Thyroid gland (tissue), 4 donors: Measurements from ENCODE around the gene BBS9. TPM values are rescaled to one million over a fixed set of nuclear protein-coding genes. Genes with fewer than 3 reads are reported as not detected.

Experiments
- DNase-seq, 2 donors: peaks; one replicate each; pipeline ENCODE4 v3.0.0-alpha.2; 2019
- H3K27ac ChIP-seq, 3 donors: fragments of 200-600 bp; sonication (generic); 1 replicate in 2 of 3; 2 replicates in 1 of 3; pipeline ENCODE4 v1.5.1; 2016 to 2019; ENCODE audit warnings: mild to moderate bottlenecking in 1 of 3, moderate library complexity in 1 of 3
- H3K27me3 ChIP-seq: fragments of 200-600 bp; sonication (generic); one replicate; pipeline ENCODE4 v1.5.1; 2019
- H3K36me3 ChIP-seq, 2 donors: fragments of 200-600 bp; sonication (generic); one replicate each; pipeline ENCODE4 v1.5.1; 2016 to 2019
- H3K4me1 ChIP-seq, 2 donors: fragments of 200-600 bp; sonication (generic); one replicate each; pipeline ENCODE4 v1.5.1; 2017 to 2019
- H3K4me3 ChIP-seq, 3 donors: fragments of 200-600 bp; sonication (generic); replicated peaks in 1 of 3; 1 replicate in 2 of 3; 2 replicates in 1 of 3; pipeline ENCODE4 v1.5.1; 2016; ENCODE audit warnings: mild to moderate bottlenecking in 1 of 3
- H3K9me3 ChIP-seq: fragments of 200-600 bp; sonication (generic); one replicate; pipeline ENCODE4 v1.5.1; 2017
- CTCF ChIP-seq, 6 experiments: fragments of 200-600 bp in 3 of 6; fragments of 450-650 bp in 3 of 6; sonication (generic) in 3 of 6; IDR thresholded peaks; one replicate each; pipeline ENCODE4 v1.5.1; 2016 to 2019; ENCODE audit warnings: antibody characterized with exemption in 6 of 6, mild to moderate bottlenecking in 2 of 6, inconsistent platforms in 1 of 6, moderate library complexity in 1 of 6
- POLR2A ChIP-seq, 2 donors: fragments of 450-650 bp; IDR thresholded peaks; one replicate each; pipeline ENCODE4 v1.6.1; 2017; ENCODE audit warnings: antibody characterized with exemption in 2 of 2, mild to moderate bottlenecking in 2 of 2, moderate library complexity in 1 of 2
- WGBS, 2 donors: methylation state at CpG; one replicate each; pipeline ENCODE4 v1.1.5; 2017; 5-methylcytosine and 5-hydroxymethylcytosine counted together
- intact Hi-C: fragments of 100-400 bp; cut with DNase I; formaldehyde crosslinking; loops from one replicate; pipeline ENCODE4 v1.15.1; 2023
- total RNA-seq, 4 donors: library from RNA; depleted of rRNA; stranded (reverse); fragments of >200 nt; gene quantifications; one replicate each; pipeline ENCODE4 v1.2.3, GENCODE V29; 2016

Gene BBS9
- total RNA-seq, 4 donors from 2014 or later = 59.2 to 84.8 (median 73.1) TPM

- WGBS, 2 donors = 84% methylated on average over 7 of the region's 7 CpGs
- TF ChIP-seq POLR2A (IDR thresholded peaks at IDR 0.05) = no peak
- TF ChIP-seq CTCF (IDR thresholded peaks at IDR 0.05) = no peak
- DNase-seq = no peak
Observed at GRCh38 chr7:33634606-33635005, 505.2 kb downstream of the BBS9 start.

GRCh38 chr7:33636359-33636758 is 507.0 kb downstream of the BBS9 start:
- no peak overlapping the region for H3K4me3 ChIP-seq
- TF ChIP-seq CTCF (IDR thresholded peaks at IDR 0.05) = no peak
- intact Hi-C loops = no loop called here
- no peaks in the 10 kb centered on the region for H3K27me3 ChIP-seq
- no peaks in the 10 kb centered on the region for H3K36me3 ChIP-seq
- 91 to 97% methylated on average over 3 of the region's 3 CpGs for whole genome bisulfite sequencing, 2 donors
- H3K27ac ChIP-seq = no peak overlapping the region
- DNase-seq = no peak
- no peaks in the 10 kb centered on the region for H3K9me3 ChIP-seq
- H3K4me1 ChIP-seq = no peaks in the 10 kb centered on the region

More at GRCh38 chr7:33634606-33635005, 505.2 kb downstream of the BBS9 start:
- H3K27ac ChIP-seq = no peak overlapping the region
- H3K4me3 ChIP-seq = no peak overlapping the region
- no peaks in the 10 kb centered on the region for H3K9me3 ChIP-seq
- H3K36me3 ChIP-seq = no peaks in the 10 kb centered on the region
- intact Hi-C loops = no loop called here
- H3K27me3 ChIP-seq = no peaks in the 10 kb centered on the region
- no peaks in the 10 kb centered on the region for H3K4me1 ChIP-seq

GRCh38 chr7:33639552-33640197 is 510.3 kb downstream of the BBS9 start:
- Histone ChIP-seq H3K4me1 (no peaks in the 10 kb centered on the region), H3K36me3 (no peaks in the 10 kb centered on the region), H3K9me3 (no peaks in the 10 kb centered on the region), H3K4me3 (no peak overlapping the region), H3K27ac (no peak overlapping the region), H3K27me3 (no peaks in the 10 kb centered on the region)
- 82 to 92% methylated on average over 10 of the region's 10 CpGs for WGBS, 2 donors
- no peak for DNase-seq
- intact Hi-C loops = no loop called here
- TF ChIP-seq CTCF (IDR thresholded peaks at IDR 0.05) = no peak
- TF ChIP-seq POLR2A (IDR thresholded peaks at IDR 0.05) = no peak

- H3K9me3 ChIP-seq = no peaks in the 10 kb centered on the region
- TF ChIP-seq CTCF (IDR thresholded peaks at IDR 0.05) (no peak), POLR2A (IDR thresholded peaks at IDR 0.05) (no peak)
- H3K27ac ChIP-seq = no peak overlapping the region
- H3K4me1 ChIP-seq = no peaks in the 10 kb centered on the region
- H3K36me3 ChIP-seq = no peaks in the 10 kb centered on the region
- H3K4me3 ChIP-seq = no peak overlapping the region
- intact Hi-C loops = no loop called here
- DNase-seq = no peak
- no peaks in the 10 kb centered on the region for H3K27me3 ChIP-seq
- 92 to 96% methylated on average over 3 of the region's 3 CpGs for whole genome bisulfite sequencing, 2 donors
Observed at GRCh38 chr7:33640741-33641140, 511.4 kb downstream of the BBS9 start.

- WGBS, 2 donors = 85 to 96% methylated on average over 1 of the region's 1 CpG
- DNase-seq = no peak
- no peak for TF ChIP-seq CTCF (IDR thresholded peaks at IDR 0.05)
- TF ChIP-seq POLR2A (IDR thresholded peaks at IDR 0.05) = no peak
- Histone ChIP-seq H3K9me3 (no peaks in the 10 kb centered on the region), H3K4me1 (no peaks in the 10 kb centered on the region), H3K27me3 (no peaks in the 10 kb centered on the region), H3K4me3 (no peak overlapping the region), H3K36me3 (no peaks in the 10 kb centered on the region), H3K27ac (no peak overlapping the region)
- intact Hi-C loops = no loop called here
Observed at GRCh38 chr7:33642312-33642711, 512.9 kb downstream of the BBS9 start.
